CD14-positive monocyte (primary cell): Measurements from ENCODE around the gene ACSL6. TPM values are rescaled to one million over a fixed set of nuclear protein-coding genes. Genes with fewer than 3 reads are reported as not detected.

Experiments
- DNase-seq, 3 donors: peaks; one replicate each; pipeline ENCODE4 v3.0.0-alpha.2; 2011 to 2022
- H2AFZ ChIP-seq: 2 replicates; pipeline ENCODE4 v1.6.0; 2012; ENCODE audit warnings: mild to moderate bottlenecking, low read depth, low read length, inconsistent platforms; ENCODE audit not compliant: insufficient read depth, poor library complexity, severe bottlenecking
- H3K27ac ChIP-seq, 2 donors: 1 replicate in 1 of 2; 2 replicates in 1 of 2; pipeline ENCODE4 v1.5.1; 2012 to 2013; ENCODE audit warnings: low read length in 2 of 2, control low read depth in 1 of 2, inconsistent platforms in 1 of 2, low read depth in 1 of 2, mild to moderate bottlenecking in 1 of 2
- H3K27me3 ChIP-seq, 2 donors: one replicate each; pipeline versions ENCODE4 v1.6.0 to v1.6.1; 2011 to 2013; ENCODE audit warnings: low read length in 2 of 2; ENCODE audit not compliant: control insufficient read depth in 2 of 2, insufficient read depth in 2 of 2
- H3K36me3 ChIP-seq, 2 donors: replicated peaks in 1 of 2; 1 replicate in 1 of 2; 2 replicates in 1 of 2; pipeline versions ENCODE4 v1.5.1 to v1.6.1; 2012 to 2013; ENCODE audit warnings: low read length in 2 of 2, control low read depth in 1 of 2, inconsistent platforms in 1 of 2, mild to moderate bottlenecking in 1 of 2; ENCODE audit not compliant: insufficient read depth in 2 of 2, control insufficient read depth in 1 of 2
- H3K4me1 ChIP-seq, 2 donors: 1 replicate in 1 of 2; 2 replicates in 1 of 2; pipeline versions ENCODE4 v1.5.1 to v1.6.1; 2012 to 2013; ENCODE audit warnings: low read length in 2 of 2, control low read depth in 1 of 2, inconsistent platforms in 1 of 2, mild to moderate bottlenecking in 1 of 2, moderate library complexity in 1 of 2; ENCODE audit not compliant: insufficient read depth in 2 of 2, control insufficient read depth in 1 of 2
- H3K4me2 ChIP-seq: replicated peaks from 2 replicates; pipeline ENCODE3; 2012; ENCODE audit warnings: low read length, moderate library complexity, mild to moderate bottlenecking; ENCODE audit not compliant: poor library complexity, severe bottlenecking; ENCODE audit errors: extremely low read depth
- H3K4me3 ChIP-seq, 3 experiments: fragments of 200-600 bp in 1 of 3; sonication (generic) in 1 of 3; replicated peaks in 1 of 3; 1 replicate in 2 of 3; 2 replicates in 1 of 3; pipeline ENCODE4 v1.5.1; 2011 to 2013; ENCODE audit warnings: low read length in 3 of 3, mild to moderate bottlenecking in 3 of 3, control low read depth in 2 of 3, low read depth in 2 of 3, inconsistent platforms in 1 of 3, moderate library complexity in 1 of 3
- H3K79me2 ChIP-seq: 2 replicates; pipeline ENCODE4 v1.6.0; 2012; ENCODE audit warnings: mild to moderate bottlenecking, control low read depth, inconsistent platforms, low read length, moderate library complexity; ENCODE audit not compliant: insufficient read depth
- H3K9ac ChIP-seq: 2 replicates; pipeline ENCODE4 v1.6.0; 2017; ENCODE audit warnings: low read length, mild to moderate bottlenecking; ENCODE audit not compliant: insufficient read depth, poor library complexity, severe bottlenecking
- H3K9me3 ChIP-seq, 2 donors: replicated peaks in 1 of 2; 1 replicate in 1 of 2; 2 replicates in 1 of 2; pipeline versions ENCODE4 v1.5.1 to v1.6.1; 2012 to 2013; ENCODE audit warnings: low read length in 2 of 2, control low read depth in 1 of 2; ENCODE audit not compliant: control insufficient read depth in 1 of 2, insufficient read depth in 1 of 2
- H4K20me1 ChIP-seq: 2 replicates; pipeline ENCODE4 v1.6.0; 2012; ENCODE audit warnings: mild to moderate bottlenecking, low read length, control low read depth, moderate library complexity; ENCODE audit not compliant: insufficient read depth
- H3K27ac Mint-ChIP-seq, 7 donors: one replicate each; pipeline ENCODE4 v1.8.0; 2020; ENCODE audit warnings: mild to moderate bottlenecking in 7 of 7, mixed read lengths in 7 of 7, moderate library complexity in 6 of 7, inconsistent platforms in 2 of 7
- H3K27me3 Mint-ChIP-seq, 3 donors: one replicate each; pipeline ENCODE4 v1.8.0; 2021 to 2022; ENCODE audit warnings: low read depth in 3 of 3, mild to moderate bottlenecking in 3 of 3, mixed read lengths in 3 of 3, moderate library complexity in 3 of 3, inconsistent platforms in 1 of 3
- H3K36me3 Mint-ChIP-seq, 2 donors: one replicate each; pipeline ENCODE4 v1.8.0; 2020; ENCODE audit warnings: mixed read lengths in 2 of 2, inconsistent platforms in 1 of 2, mild to moderate bottlenecking in 1 of 2
- H3K4me1 Mint-ChIP-seq: one replicate; pipeline ENCODE4 v1.8.0; 2020; ENCODE audit warnings: mild to moderate bottlenecking, mixed read lengths
- H3K4me3 Mint-ChIP-seq, 2 donors: one replicate each; pipeline ENCODE4 v1.8.0; 2020; ENCODE audit warnings: mild to moderate bottlenecking in 2 of 2, mixed read lengths in 2 of 2, moderate library complexity in 1 of 2
- H3K9me3 Mint-ChIP-seq, 7 donors: one replicate each; pipeline ENCODE4 v1.8.0; 2020 to 2022; ENCODE audit warnings: mixed read lengths in 7 of 7, mild to moderate bottlenecking in 6 of 7, moderate library complexity in 6 of 7, inconsistent platforms in 2 of 7
- WGBS: methylation state at CpG from one replicate; pipeline ENCODE4 v1.1.5; 2013; ENCODE audit warnings: missing lambda C conversion rate; ENCODE audit not compliant: insufficient coverage; 5-methylcytosine and 5-hydroxymethylcytosine counted together
- intact Hi-C, 2 donors: fragments of 100-400 bp; cut with micrococcal nuclease; formaldehyde crosslinking; loops; one replicate each; pipeline versions ENCODE4 v1.15.0 to v1.15.1; 2023
- polyA plus RNA-seq, 3 donors: library from polyadenylated mRNA; depleted of rRNA in 1 of 3; unstranded in 2 of 3; stranded (reverse) in 1 of 3; fragments of 300-500 nt in 2 of 3; fragments of >200 nt in 1 of 3; fragmentation: Illumina TruSeq in 2 of 3; gene quantifications; 1 replicate in 2 of 3; 2 replicates in 1 of 3; pipeline ENCODE4 v1.2.3, GENCODE V29; 2012 to 2021
- TF ChIP-seq, protein P1 (sequence below): fragments of 200-600 bp; IDR thresholded peaks from one replicate; pipeline ENCODE4 v1.8.0; 2022; ENCODE audit warnings: antibody characterized with exemption, mild to moderate bottlenecking

The ACSL6 gene
- polyA plus RNA-seq, 3 donors: 0.45 TPM; not detected in 2

DNA sequence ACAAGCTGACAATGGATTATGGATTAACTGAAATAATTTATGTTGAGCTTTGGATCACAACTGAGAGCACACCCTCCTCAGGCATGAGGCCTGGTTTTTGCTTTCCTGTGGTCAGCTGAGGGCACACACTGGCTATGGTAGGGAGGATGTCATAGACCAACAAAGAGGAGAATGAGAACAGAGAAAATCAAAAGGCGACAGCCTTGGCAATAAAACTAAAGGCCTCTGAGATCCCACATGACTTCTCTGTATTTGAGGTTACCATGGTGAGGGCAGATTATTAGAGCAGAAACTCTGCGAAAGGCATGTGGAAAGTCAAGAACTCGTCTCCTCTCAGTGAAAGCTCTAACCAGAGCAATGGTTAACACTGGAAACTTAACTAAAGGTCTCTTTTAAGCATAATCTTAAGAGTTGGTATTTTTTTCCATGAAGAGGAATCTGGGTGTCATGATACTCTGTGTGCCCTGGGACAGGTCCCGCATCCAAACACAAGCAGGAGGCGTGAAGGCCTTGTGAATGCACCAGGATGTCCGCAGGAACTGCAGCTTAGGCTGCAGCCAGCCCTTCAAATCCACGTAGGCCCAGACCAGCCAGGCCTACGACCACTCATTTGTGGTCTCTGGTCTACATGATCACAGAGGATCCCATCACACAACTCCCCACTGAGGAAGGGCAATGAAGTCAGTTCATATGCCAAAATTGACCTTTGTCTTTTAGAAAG lies 53.6 kb downstream of the ACSL6 start:
- intact Hi-C loops: no loop called here
- DNase-seq: no peak
- TF ChIP-seq, protein P1, sequence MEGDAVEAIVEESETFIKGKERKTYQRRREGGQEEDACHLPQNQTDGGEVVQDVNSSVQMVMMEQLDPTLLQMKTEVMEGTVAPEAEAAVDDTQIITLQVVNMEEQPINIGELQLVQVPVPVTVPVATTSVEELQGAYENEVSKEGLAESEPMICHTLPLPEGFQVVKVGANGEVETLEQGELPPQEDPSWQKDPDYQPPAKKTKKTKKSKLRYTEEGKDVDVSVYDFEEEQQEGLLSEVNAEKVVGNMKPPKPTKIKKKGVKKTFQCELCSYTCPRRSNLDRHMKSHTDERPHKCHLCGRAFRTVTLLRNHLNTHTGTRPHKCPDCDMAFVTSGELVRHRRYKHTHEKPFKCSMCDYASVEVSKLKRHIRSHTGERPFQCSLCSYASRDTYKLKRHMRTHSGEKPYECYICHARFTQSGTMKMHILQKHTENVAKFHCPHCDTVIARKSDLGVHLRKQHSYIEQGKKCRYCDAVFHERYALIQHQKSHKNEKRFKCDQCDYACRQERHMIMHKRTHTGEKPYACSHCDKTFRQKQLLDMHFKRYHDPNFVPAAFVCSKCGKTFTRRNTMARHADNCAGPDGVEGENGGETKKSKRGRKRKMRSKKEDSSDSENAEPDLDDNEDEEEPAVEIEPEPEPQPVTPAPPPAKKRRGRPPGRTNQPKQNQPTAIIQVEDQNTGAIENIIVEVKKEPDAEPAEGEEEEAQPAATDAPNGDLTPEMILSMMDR: no peak
- Histone ChIP-seq H3K36me3 (no peaks in the 10 kb centered on the region), H3K4me3 (no peak overlapping the region), H2AFZ (no peak overlapping the region), H3K79me2 (no peaks in the 10 kb centered on the region), H3K9me3 (no peaks in the 10 kb centered on the region), H3K27me3 (peaks cover 0 to 2% of the 10 kb centered on the region in 2 donors), H3K4me2 (no peak overlapping the region), H3K4me1 (no peaks in the 10 kb centered on the region), H3K27ac (no peak overlapping the region), H4K20me1 (no peaks in the 10 kb centered on the region), H3K9ac (no peak overlapping the region)
- peaks cover 0 to 6% (median 2%) of the 10 kb centered on the region in 3 donors for H3K27me3 Mint-ChIP-seq
- no peak overlapping the region for H3K27ac Mint-ChIP-seq
- H3K4me3 Mint-ChIP-seq: no peak overlapping the region
- 98% methylated on average over 4 of the region's 8 CpGs for WGBS
- H3K4me1 Mint-ChIP-seq: no peaks in the 10 kb centered on the region
- peaks cover 0 to 4% (median 0%) of the 10 kb centered on the region in 7 donors for H3K9me3 Mint-ChIP-seq
- H3K36me3 Mint-ChIP-seq: no peaks in the 10 kb centered on the region

DNA sequence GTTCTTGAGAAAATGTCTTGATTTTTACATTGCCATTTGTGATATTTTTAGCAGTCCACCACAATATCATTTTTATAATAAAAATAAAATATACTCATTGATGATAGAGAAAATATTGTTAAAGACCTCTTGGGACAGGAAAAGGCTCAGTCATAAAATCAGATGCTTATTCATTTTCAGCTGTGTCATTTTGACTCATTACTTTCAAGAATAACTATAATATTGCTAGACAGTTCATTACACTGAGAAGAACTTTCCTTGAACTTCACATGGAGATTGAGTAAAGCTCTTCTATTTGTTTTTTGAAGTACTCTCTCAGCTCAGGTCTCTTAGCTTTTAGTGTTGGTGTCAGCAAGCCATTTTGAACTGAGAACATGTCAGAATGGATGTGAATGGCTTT lies 57.5 kb downstream of the ACSL6 start:
- H3K27ac Mint-ChIP-seq: no peak overlapping the region
- no peaks in the 10 kb centered on the region for H4K20me1 ChIP-seq

More for the DNA sequence above, 57.5 kb downstream of the ACSL6 start:
- TF ChIP-seq, protein P1: no peak
- Mint-ChIP-seq H3K27me3 (peaks cover 0 to 4% (median 2%) of the 10 kb centered on the region in 3 donors), H3K36me3 (no peaks in the 10 kb centered on the region), H3K4me3 (no peak overlapping the region), H3K4me1 (no peaks in the 10 kb centered on the region), H3K9me3 (peaks cover 0 to 4% (median 0%) of the 10 kb centered on the region in 7 donors)
- H3K27ac ChIP-seq: no peak overlapping the region
- H3K4me2 ChIP-seq: no peak overlapping the region
- H3K36me3 ChIP-seq: no peaks in the 10 kb centered on the region
- no peaks in the 10 kb centered on the region for H3K9me3 ChIP-seq
- H3K4me3 ChIP-seq: no peak overlapping the region
- intact Hi-C loops: no loop called here
- H3K4me1 ChIP-seq: no peaks in the 10 kb centered on the region
- H3K9ac ChIP-seq: no peak overlapping the region
- peaks cover 0 to 2% of the 10 kb centered on the region in 2 donors for H3K27me3 ChIP-seq
- no peaks in the 10 kb centered on the region for H3K79me2 ChIP-seq
- no peak overlapping the region for H2AFZ ChIP-seq
- DNase-seq: no peak
